ENCODE data around the gene TCTN2. TPM values are rescaled to one million over a fixed set of nuclear protein-coding genes. Genes with fewer than 3 reads are reported as not detected.

Gene TCTN2
- total and polyA plus RNA-seq, 9 of the 15 experiments (the other 6 are each of a cell fraction or from before 2014, with no cell fraction given), result 0.58 to 5.5 (median 3.6) TPM

DNA sequence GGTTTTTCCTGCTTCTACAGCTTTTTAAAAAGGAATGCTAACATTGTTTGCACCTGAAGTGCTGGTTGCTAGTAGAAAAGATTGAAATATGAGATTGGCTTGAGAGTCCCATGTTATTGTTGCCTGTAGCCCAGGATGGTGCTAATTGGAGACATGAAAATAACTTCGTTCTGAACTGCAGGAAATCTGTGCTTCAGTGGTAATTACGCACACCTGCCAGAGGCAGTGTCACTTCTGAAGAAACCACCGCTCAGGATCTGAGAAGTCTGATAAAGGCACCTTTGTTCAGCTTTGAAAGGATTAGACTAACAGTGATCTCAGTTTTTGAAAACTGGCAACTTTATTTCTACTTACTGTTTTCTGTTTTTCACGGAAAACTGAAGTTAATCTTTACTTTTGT, 25.7 kb downstream of the TCTN2 start:
- H4K20me1 ChIP-seq (replicated peaks; ENCODE audit: control insufficient read depth, insufficient read depth, low read length), result no peaks in the 10 kb centered on the region
- POLR2A ChIA-PET, result no interaction called here
- no TSS peak for BruUV-seq (replicated peaks)

More for the DNA sequence above, 25.7 kb downstream of the TCTN2 start:
- no peak overlapping the region for H3K4me2 ChIP-seq (ENCODE audit: insufficient read depth, low read length)
- no peak overlapping the region for H3K9ac ChIP-seq (ENCODE audit: insufficient read depth in 1 of 2, low read depth in 2 of 2, low read length in 2 of 2)
- 29% methylated on average over 4 of the region's 4 CpGs for WGBS (ENCODE audit: insufficient coverage, low coverage, missing lambda C conversion rate)
- no peaks in the 10 kb centered on the region for H3K27me3 ChIP-seq (ENCODE audit: control insufficient read depth in 2 of 2, insufficient read depth in 2 of 2, low read length in 2 of 2)
- TF ChIP-seq, protein P1, sequence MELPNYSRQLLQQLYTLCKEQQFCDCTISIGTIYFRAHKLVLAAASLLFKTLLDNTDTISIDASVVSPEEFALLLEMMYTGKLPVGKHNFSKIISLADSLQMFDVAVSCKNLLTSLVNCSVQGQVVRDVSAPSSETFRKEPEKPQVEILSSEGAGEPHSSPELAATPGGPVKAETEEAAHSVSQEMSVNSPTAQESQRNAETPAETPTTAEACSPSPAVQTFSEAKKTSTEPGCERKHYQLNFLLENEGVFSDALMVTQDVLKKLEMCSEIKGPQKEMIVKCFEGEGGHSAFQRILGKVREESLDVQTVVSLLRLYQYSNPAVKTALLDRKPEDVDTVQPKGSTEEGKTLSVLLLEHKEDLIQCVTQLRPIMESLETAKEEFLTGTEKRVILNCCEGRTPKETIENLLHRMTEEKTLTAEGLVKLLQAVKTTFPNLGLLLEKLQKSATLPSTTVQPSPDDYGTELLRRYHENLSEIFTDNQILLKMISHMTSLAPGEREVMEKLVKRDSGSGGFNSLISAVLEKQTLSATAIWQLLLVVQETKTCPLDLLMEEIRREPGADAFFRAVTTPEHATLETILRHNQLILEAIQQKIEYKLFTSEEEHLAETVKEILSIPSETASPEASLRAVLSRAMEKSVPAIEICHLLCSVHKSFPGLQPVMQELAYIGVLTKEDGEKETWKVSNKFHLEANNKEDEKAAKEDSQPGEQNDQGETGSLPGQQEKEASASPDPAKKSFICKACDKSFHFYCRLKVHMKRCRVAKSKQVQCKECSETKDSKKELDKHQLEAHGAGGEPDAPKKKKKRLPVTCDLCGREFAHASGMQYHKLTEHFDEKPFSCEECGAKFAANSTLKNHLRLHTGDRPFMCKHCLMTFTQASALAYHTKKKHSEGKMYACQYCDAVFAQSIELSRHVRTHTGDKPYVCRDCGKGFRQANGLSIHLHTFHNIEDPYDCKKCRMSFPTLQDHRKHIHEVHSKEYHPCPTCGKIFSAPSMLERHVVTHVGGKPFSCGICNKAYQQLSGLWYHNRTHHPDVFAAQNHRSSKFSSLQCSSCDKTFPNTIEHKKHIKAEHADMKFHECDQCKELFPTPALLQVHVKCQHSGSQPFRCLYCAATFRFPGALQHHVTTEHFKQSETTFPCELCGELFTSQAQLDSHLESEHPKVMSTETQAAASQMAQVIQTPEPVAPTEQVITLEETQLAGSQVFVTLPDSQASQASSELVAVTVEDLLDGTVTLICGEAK (IDR thresholded peaks at IDR 0.05), result peak; percentile 75
- TF ChIP-seq, protein P1 (CRISPR knock-in tag; IDR thresholded peaks at IDR 0.05), result no peak
- TF ChIP-seq, protein P2, sequence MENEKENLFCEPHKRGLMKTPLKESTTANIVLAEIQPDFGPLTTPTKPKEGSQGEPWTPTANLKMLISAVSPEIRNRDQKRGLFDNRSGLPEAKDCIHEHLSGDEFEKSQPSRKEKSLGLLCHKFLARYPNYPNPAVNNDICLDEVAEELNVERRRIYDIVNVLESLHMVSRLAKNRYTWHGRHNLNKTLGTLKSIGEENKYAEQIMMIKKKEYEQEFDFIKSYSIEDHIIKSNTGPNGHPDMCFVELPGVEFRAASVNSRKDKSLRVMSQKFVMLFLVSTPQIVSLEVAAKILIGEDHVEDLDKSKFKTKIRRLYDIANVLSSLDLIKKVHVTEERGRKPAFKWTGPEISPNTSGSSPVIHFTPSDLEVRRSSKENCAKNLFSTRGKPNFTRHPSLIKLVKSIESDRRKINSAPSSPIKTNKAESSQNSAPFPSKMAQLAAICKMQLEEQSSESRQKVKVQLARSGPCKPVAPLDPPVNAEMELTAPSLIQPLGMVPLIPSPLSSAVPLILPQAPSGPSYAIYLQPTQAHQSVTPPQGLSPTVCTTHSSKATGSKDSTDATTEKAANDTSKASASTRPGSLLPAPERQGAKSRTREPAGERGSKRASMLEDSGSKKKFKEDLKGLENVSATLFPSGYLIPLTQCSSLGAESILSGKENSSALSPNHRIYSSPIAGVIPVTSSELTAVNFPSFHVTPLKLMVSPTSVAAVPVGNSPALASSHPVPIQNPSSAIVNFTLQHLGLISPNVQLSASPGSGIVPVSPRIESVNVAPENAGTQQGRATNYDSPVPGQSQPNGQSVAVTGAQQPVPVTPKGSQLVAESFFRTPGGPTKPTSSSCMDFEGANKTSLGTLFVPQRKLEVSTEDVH (IDR thresholded peaks at IDR 0.05; ENCODE audit: low read depth, partially characterized antibody), result no peak
- H3K36me3 ChIP-seq (ENCODE audit: control insufficient read depth, insufficient read depth, low read length), result no peaks in the 10 kb centered on the region; the same call in 2 of the 3 replicates
- H3K79me2 ChIP-seq (ENCODE audit: control insufficient read depth, insufficient read depth, low read length), result no peaks in the 10 kb centered on the region
- no peak for FAIRE-seq
- CTCF ChIA-PET (ENCODE audit: low intra/inter-chr PET ratio), result no interaction called here
- H3K9me3 ChIP-seq (replicated peaks; ENCODE audit: control insufficient read depth, insufficient read depth, low read depth, low read length), result no peaks in the 10 kb centered on the region
- peak; percentile 36; the same call in 1 of the 3 replicates for ATAC-seq
- intact Hi-C loops (cut with micrococcal nuclease) (no loop called here), in situ Hi-C loops (cut with MboI) (no loop called here)
- no peaks in the 10 kb centered on the region for H3K4me1 ChIP-seq (replicated peaks in 1 of 2; ENCODE audit: control insufficient read depth in 2 of 2, insufficient read depth in 2 of 2, low read length in 2 of 2)
- H2AFZ ChIP-seq (ENCODE audit: low read depth, low read length), result no peak overlapping the region
- H3K27ac ChIP-seq (ENCODE audit: extremely low read depth, low read depth, low read length), result no peak overlapping the region
- no peak overlapping the region for H3K4me3 ChIP-seq
- H3K9me1 ChIP-seq (ENCODE audit: control insufficient read depth, insufficient read depth, low read length), result peaks cover 2% of the 10 kb centered on the region
- no peak for DNase-seq (ENCODE audit: extremely low read depth in 1 of 4, low spot score in 3 of 4)

Measured in K562 (cell line).